ENCODE measurements around the gene KCNK4.
A peak's percentile ranks its signal among the peaks of the same experiment; 100 is the strongest.
"Not testable (repeated sequence)": the region's sequence is repeated elsewhere in the genome, so short reads cannot be mapped to it uniquely, and the experiment has no call there.

Gene KCNK4

DNA sequence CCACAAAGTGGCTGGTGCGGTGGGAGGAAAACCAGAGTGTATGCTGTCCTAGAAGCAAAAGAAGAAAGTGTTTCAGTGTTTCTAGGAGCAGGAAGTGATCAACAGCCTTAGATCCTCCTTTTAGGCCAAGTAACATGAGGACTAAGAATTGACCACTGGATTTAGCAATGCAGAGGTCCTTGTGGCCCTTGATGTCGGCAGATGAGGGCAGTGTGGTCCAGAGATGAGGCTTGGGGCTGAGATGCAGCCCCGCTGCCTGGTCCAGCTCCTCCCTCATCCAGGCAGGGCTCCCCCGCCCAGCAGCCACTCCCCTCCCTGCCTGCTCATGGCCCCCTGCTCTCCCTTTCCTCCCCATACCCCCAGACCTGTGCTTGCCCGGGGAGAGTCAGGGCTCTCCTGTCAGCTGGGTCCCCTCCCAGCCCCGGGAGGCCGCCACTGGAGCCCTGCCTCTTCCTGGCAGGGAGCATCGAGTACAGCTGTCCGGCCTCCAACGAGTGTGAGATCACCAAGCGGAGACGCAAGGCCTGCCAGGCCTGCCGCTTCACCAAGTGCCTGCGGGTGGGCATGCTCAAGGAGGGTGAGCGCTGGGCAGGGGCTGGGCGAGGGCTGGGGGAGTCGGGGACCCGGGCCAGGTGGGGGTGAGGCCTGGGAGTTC, 22.5 kb downstream of the KCNK4 start:
- DNase-seq = no peak

DNA sequence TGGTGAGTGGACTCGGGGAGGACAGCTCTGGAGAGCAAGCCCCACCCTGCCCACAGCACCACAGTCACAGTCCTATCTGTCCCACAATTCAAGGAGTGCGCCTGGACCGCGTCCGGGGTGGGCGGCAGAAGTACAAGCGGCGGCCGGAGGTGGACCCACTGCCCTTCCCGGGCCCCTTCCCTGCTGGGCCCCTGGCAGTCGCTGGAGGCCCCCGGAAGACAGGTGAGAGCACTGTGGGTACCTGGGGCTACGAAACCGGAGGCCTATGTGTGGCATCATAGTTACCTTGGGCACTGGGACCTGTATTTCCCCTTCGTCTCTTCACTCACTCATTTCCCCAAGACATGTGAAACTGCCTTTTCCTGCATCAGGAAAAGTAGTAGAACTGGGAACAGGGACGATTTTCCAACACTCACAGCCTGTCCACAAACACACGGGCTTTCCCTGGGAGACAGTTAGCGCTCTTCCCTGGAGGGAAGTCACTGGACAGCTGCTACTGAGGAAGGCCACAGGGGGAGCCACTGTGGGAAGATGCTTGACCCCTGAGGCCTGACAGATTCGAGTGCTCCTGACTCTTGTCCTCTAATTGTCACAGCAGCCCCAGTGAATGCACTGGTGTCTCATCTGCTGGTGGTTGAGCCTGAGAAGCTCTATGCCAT, 23.2 kb downstream of the KCNK4 start:
- no peak for DNase-seq

GRCh38 chr11:64314805-64315561, 23.9 kb downstream of the KCNK4 start:
- DNase-seq = no peak

DNA sequence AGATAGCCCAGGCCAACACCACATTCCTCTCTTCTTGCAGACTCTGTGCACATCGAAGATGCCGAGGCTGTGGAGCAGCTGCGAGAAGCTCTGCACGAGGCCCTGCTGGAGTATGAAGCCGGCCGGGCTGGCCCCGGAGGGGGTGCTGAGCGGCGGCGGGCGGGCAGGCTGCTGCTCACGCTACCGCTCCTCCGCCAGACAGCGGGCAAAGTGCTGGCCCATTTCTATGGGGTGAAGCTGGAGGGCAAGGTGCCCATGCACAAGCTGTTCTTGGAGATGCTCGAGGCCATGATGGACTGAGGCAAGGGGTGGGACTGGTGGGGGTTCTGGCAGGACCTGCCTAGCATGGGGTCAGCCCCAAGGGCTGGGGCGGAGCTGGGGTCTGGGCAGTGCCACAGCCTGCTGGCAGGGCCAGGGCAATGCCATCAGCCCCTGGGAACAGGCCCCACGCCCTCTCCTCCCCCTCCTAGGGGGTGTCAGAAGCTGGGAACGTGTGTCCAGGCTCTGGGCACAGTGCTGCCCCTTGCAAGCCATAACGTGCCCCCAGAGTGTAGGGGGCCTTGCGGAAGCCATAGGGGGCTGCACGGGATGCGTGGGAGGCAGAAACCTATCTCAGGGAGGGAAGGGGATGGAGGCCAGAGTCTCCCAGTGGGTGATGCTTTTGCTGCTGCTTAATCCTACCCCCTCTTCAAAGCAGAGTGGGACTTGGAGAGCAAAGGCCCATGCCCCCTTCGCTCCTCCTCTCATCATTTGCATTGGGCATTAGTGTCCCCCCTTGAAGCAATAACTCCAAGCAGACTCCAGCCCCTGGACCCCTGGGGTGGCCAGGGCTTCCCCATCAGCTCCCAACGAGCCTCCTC, 24.8 kb downstream of the KCNK4 start:
- not testable (repeated sequence) for DNase-seq

- peak; percentile 65 for DNase-seq
Observed at GRCh38 chr11:64316672-64317324, 25.7 kb downstream of the KCNK4 start.

DNA sequence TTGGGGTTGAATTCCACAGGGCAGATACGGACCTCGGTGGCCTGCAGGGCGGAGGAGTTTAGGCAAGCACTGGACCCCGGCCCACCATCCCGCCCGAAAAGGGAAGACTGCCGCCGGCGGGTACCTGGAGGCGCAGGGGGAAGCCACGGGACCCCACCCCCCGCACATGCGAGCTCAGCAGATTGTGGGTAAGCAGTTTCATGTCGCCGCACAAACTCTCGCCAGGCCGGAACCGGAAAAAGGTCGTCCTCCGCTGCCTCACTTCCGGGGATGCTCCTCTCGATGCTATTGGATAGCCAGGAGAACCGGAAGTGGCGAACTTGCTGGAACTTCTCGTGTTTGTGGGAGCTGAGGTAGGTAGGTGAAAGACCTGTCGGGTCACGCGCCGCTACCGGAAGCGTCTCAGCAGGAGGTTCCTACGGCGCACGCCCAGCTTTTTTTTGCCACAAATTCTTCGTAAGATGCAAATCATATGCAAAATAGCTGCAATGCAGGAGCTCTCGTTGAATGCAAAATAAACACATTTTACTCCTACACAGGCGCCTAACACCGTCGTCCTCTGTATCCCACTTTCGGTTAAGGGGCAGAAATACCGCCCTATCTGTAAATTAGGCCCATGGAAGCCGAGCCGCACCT, 26.3 kb downstream of the KCNK4 start, which contains the start of gene TRMT112:
TSS of gene TRMT112 (minus strand) at position 235 of the 636 bp plus-strand sequence. CDS start at position 202, 33 bp downstream.
- DNase-seq = peak; percentile 99

- DNase-seq = peak; percentile 94
Observed at GRCh38 chr11:64317961-64318765, 27.1 kb downstream of the KCNK4 start, which contains the start of gene PRDX5. PRDX5 (plus strand) TSS chr11:64318121; CDS start chr11:64318216, 95 bp downstream.

DNA sequence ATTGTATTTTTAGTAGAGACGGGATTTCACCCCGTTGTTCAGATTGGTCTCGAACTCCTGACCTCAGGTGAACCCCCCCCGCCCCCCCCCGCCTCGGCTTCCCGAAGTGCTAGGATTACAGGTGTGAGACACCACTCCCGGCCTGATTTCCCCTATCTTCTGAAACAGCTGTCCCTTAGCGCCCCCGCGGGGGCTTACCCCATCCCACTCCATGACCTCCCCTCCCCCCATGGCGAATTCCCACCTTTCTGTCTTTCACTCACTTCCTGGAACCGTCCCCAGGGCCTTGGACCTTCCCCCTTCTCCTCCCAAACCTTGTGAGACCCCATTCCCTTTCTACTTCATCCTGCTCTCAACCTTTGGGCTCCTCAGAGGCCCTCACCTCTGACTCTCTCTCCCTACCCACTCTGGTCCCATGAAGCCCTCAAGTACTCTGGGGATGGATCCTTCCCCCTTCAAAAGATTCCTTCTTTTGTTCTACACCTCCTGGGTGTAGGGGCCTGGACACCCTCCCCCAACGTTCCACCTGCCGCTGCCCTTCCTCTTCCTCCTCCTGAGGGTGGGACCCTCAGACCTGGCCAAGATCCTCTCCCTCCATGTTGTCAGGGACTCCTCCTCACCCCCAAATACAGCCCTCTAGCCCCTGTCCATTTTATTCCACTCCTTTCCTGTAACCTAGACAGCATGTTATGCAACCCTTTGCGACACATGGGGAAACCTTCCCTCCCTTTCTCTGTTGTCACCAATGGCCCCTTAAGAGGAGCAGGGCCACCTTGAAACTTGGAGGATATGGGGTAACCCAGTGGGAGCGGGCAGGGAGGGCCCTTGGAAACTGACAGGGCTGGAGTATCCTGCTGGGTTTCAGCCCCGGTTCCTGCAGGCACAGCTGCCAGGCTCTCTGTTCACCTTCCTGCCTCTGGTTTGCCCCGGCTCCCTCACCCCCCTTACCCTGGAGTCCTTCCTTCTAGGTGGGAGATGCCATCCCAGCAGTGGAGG, 28.0 kb downstream of the KCNK4 start:
- DNase-seq = no peak

GRCh38 chr11:64320556-64320955, 29.5 kb downstream of the KCNK4 start:
- DNase-seq = no peak

DNA sequence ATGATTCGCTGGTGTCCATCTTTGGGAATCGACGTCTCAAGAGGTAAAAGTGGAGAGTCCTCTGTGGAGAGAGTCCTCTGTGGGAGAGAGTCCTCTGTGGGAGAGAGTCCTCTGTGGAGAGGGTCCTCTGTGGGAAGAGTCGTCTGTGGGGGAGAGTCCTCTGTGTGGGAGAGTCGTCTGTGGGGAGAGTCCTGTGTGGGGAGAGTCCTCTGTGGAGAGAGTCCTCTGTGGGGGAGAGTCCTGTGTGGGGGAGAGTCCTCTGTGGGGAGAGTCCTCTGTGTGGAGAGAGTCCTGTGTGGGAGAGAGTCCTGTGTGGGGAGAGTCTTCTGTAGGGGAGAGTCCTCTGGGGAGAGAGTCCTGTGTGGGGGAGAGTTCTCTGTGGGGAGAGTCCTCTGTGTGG, 29.9 kb downstream of the KCNK4 start:
- DNase-seq = no peak

GRCh38 chr11:64321533-64321932, 30.4 kb downstream of the KCNK4 start:
- peak; percentile 33 for DNase-seq

- DNase-seq = no peak
Observed at GRCh38 chr11:64322925-64323260, 31.8 kb downstream of the KCNK4 start.

GRCh38 chr11:64323373-64323772, 32.3 kb downstream of the KCNK4 start:
- no peak for DNase-seq

GRCh38 chr11:64323984-64324383, 32.9 kb downstream of the KCNK4 start:
- DNase-seq = not testable (repeated sequence)

- peak; percentile 33 for DNase-seq
Observed at GRCh38 chr11:64324692-64325469, 33.8 kb downstream of the KCNK4 start.

DNA sequence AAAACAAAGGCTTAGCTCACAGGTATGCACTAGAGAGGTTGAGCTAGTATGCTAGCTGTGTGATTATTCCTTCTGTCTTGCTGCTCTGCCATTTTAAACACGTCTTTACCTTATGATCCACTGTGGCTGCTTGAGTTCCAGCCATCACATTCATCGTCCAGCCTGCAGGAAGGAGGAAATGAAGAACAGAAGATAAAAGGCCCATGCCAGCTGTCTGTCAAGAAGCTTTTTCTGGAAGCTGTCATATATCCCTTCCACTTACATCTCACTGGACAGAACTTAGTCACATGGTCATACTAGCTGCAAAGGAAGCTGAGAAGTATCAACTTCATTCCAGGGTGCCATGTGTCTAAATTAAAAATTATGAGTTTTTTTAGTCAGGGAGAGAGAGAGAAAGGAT, 36.3 kb downstream of the KCNK4 start:
- DNase-seq = no peak

- DNase-seq = no peak
Observed at GRCh38 chr11:64327993-64328392, 36.9 kb downstream of the KCNK4 start.

- DNase-seq = no peak
Observed at GRCh38 chr11:64330888-64331287, 39.8 kb downstream of the KCNK4 start.
